IgD-negative memory B cell (primary cell): ENCODE data around the gene IFI30. TPM values are rescaled to one million over a fixed set of nuclear protein-coding genes. Genes with fewer than 3 reads are reported as not detected.
"Not testable (repeated sequence)": the region's sequence is repeated elsewhere in the genome, so short reads cannot be mapped to it uniquely, and the experiment has no call there.

Source experiments
- H3K27ac Mint-ChIP-seq, 3 donors: one replicate each; pipeline ENCODE4 v1.8.0; 2020 to 2022; ENCODE audit warnings: mild to moderate bottlenecking in 3 of 3, mixed read lengths in 3 of 3, moderate library complexity in 1 of 3
- H3K27me3 Mint-ChIP-seq: one replicate; pipeline ENCODE4 v1.8.0; 2021; ENCODE audit warnings: mixed read lengths
- H3K36me3 Mint-ChIP-seq: one replicate; pipeline ENCODE4 v1.8.0; 2020; ENCODE audit warnings: mild to moderate bottlenecking, mixed read lengths
- H3K4me1 Mint-ChIP-seq, 3 donors: one replicate each; pipeline ENCODE4 v1.8.0; 2020 to 2022; ENCODE audit warnings: mixed read lengths in 3 of 3, mild to moderate bottlenecking in 1 of 3
- H3K4me3 Mint-ChIP-seq, 4 donors: one replicate each; pipeline ENCODE4 v1.8.0; 2020 to 2022; ENCODE audit warnings: mild to moderate bottlenecking in 4 of 4, mixed read lengths in 4 of 4, moderate library complexity in 3 of 4
- H3K9me3 Mint-ChIP-seq, 3 donors: one replicate each; pipeline ENCODE4 v1.8.0; 2020 to 2021; ENCODE audit warnings: mixed read lengths in 3 of 3, mild to moderate bottlenecking in 1 of 3
- polyA plus RNA-seq: library from polyadenylated mRNA; unstranded; fragments of 300-500 nt; fragmentation: Illumina TruSeq; gene quantifications from one replicate; pipeline ENCODE4 v1.2.3, GENCODE V29; 2021

The IFI30 gene
- polyA plus RNA-seq, 1 donor from 2014 or later, result 473 TPM

GRCh38 chr19:18159059-18159616 lies 14.5 kb upstream of the IFI30 start:
- H3K27ac Mint-ChIP-seq, result peak overlapping the region in 1 of 3 donors; percentile 39
- peak overlapping the region in 1 of 4 donors; percentile 50 for H3K4me3 Mint-ChIP-seq
- peaks cover 4 to 10% (median 7%) of the 10 kb centered on the region in 3 donors for H3K4me1 Mint-ChIP-seq
- H3K36me3 Mint-ChIP-seq, H3K27me3 Mint-ChIP-seq, H3K9me3 Mint-ChIP-seq: not testable (repeated sequence)

- H3K36me3 Mint-ChIP-seq, result no peaks in the 10 kb centered on the region
- no peaks in the 10 kb centered on the region for H3K9me3 Mint-ChIP-seq
- peak overlapping the region in 2 of 4 donors; percentile 86 to 90 for H3K4me3 Mint-ChIP-seq
- peaks cover 4 to 7% (median 5%) of the 10 kb centered on the region in 3 donors for H3K4me1 Mint-ChIP-seq
- peak overlapping the region in 1 of 3 donors; percentile 76 for H3K27ac Mint-ChIP-seq
- H3K27me3 Mint-ChIP-seq, result no peaks in the 10 kb centered on the region
Measured at GRCh38 chr19:18159810-18160209, 13.8 kb upstream of the IFI30 start.

GRCh38 chr19:18160493-18160970 lies 13.1 kb upstream of the IFI30 start:
- H3K4me1 Mint-ChIP-seq, result peaks cover 3 to 7% (median 5%) of the 10 kb centered on the region in 3 donors
- peak overlapping the region; percentile 60 to 90 (median 78) for H3K4me3 Mint-ChIP-seq
- H3K27me3 Mint-ChIP-seq, result no peaks in the 10 kb centered on the region
- peak overlapping the region in 1 of 3 donors; percentile 76 for H3K27ac Mint-ChIP-seq
- H3K9me3 Mint-ChIP-seq, result no peaks in the 10 kb centered on the region
- no peaks in the 10 kb centered on the region for H3K36me3 Mint-ChIP-seq

- peak overlapping the region in 1 of 3 donors; percentile 76 for H3K27ac Mint-ChIP-seq
- H3K4me1 Mint-ChIP-seq, result peaks cover 3 to 10% (median 8%) of the 10 kb centered on the region in 3 donors
- H3K9me3 Mint-ChIP-seq, result no peaks in the 10 kb centered on the region
- H3K4me3 Mint-ChIP-seq, result peak overlapping the region in 3 of 4 donors; percentile 60 to 86 (median 70)
- H3K36me3 Mint-ChIP-seq, result no peaks in the 10 kb centered on the region
- no peaks in the 10 kb centered on the region for H3K27me3 Mint-ChIP-seq
Measured at GRCh38 chr19:18160971-18161635, 12.5 kb upstream of the IFI30 start.

GRCh38 chr19:18161636-18162002 lies 12.0 kb upstream of the IFI30 start:
- Mint-ChIP-seq H3K9me3 (no peaks in the 10 kb centered on the region), H3K4me1 (peaks cover 3 to 11% (median 10%) of the 10 kb centered on the region in 3 donors), H3K27ac (peak overlapping the region in 1 of 3 donors; percentile 25), H3K4me3 (peak overlapping the region in 2 of 4 donors; percentile 55 to 73), H3K27me3 (no peaks in the 10 kb centered on the region), H3K36me3 (no peaks in the 10 kb centered on the region)

GRCh38 chr19:18164072-18164471 lies 9.5 kb upstream of the IFI30 start:
- peaks cover 2% of the 10 kb centered on the region for H3K27me3 Mint-ChIP-seq
- H3K36me3 Mint-ChIP-seq, result peaks cover 3% of the 10 kb centered on the region
- peaks cover 11 to 21% (median 17%) of the 10 kb centered on the region in 3 donors for H3K4me1 Mint-ChIP-seq
- no peaks in the 10 kb centered on the region for H3K9me3 Mint-ChIP-seq
- H3K4me3 Mint-ChIP-seq, result no peak overlapping the region
- peak overlapping the region in 1 of 3 donors; percentile 36 for H3K27ac Mint-ChIP-seq

- Mint-ChIP-seq H3K36me3 (peaks cover 6% of the 10 kb centered on the region), H3K27ac (peak overlapping the region in 2 of 3 donors; percentile 72 to 79), H3K27me3 (peaks cover 2% of the 10 kb centered on the region), H3K9me3 (no peaks in the 10 kb centered on the region), H3K4me3 (peak overlapping the region in 1 of 4 donors; percentile 98), H3K4me1 (peaks cover 16 to 29% (median 28%) of the 10 kb centered on the region in 3 donors)
Measured at GRCh38 chr19:18165794-18166544, 7.6 kb upstream of the IFI30 start.

- H3K27ac Mint-ChIP-seq, result peak overlapping the region in 1 of 3 donors; percentile 99
- peaks cover 2% of the 10 kb centered on the region for H3K27me3 Mint-ChIP-seq
- H3K4me1 Mint-ChIP-seq, result peaks cover 25 to 38% (median 33%) of the 10 kb centered on the region in 3 donors
- H3K36me3 Mint-ChIP-seq, result peaks cover 6% of the 10 kb centered on the region
- H3K9me3 Mint-ChIP-seq, result no peaks in the 10 kb centered on the region
- peak overlapping the region in 1 of 4 donors; percentile 98 for H3K4me3 Mint-ChIP-seq
Measured at GRCh38 chr19:18167011-18167410, 6.6 kb upstream of the IFI30 start.

- Mint-ChIP-seq H3K27ac (peak overlapping the region; percentile 90 to 99 (median 98)), H3K9me3 (no peaks in the 10 kb centered on the region), H3K4me3 (peak overlapping the region; percentile 76 to 98 (median 90)), H3K36me3 (peaks cover 6% of the 10 kb centered on the region), H3K4me1 (peaks cover 34 to 45% (median 35%) of the 10 kb centered on the region in 3 donors), H3K27me3 (peaks cover 2% of the 10 kb centered on the region)
Measured at GRCh38 chr19:18167975-18168645, 5.5 kb upstream of the IFI30 start.

GRCh38 chr19:18168673-18169381 lies 4.8 kb upstream of the IFI30 start:
- no peaks in the 10 kb centered on the region for H3K9me3 Mint-ChIP-seq
- peaks cover 6% of the 10 kb centered on the region for H3K36me3 Mint-ChIP-seq
- H3K4me3 Mint-ChIP-seq, result peak overlapping the region; percentile 76 to 98 (median 98)
- H3K27ac Mint-ChIP-seq, result peak overlapping the region; percentile 98 to 99 (median 99)
- H3K27me3 Mint-ChIP-seq, result peaks cover 2% of the 10 kb centered on the region
- peaks cover 35 to 47% (median 36%) of the 10 kb centered on the region in 3 donors for H3K4me1 Mint-ChIP-seq

GRCh38 chr19:18170714-18171255 lies 2.8 kb upstream of the IFI30 start:
- peaks cover 37 to 49% (median 38%) of the 10 kb centered on the region in 3 donors for H3K4me1 Mint-ChIP-seq
- H3K27ac Mint-ChIP-seq, result peak overlapping the region; percentile 98 to 99 (median 99)
- peak overlapping the region; percentile 76 to 98 (median 98) for H3K4me3 Mint-ChIP-seq
- no peaks in the 10 kb centered on the region for H3K9me3 Mint-ChIP-seq
- H3K27me3 Mint-ChIP-seq, result peaks cover 2% of the 10 kb centered on the region
- H3K36me3 Mint-ChIP-seq, result peaks cover 10% of the 10 kb centered on the region

GRCh38 chr19:18171605-18172327 lies 1.8 kb upstream of the IFI30 start:
- Mint-ChIP-seq H3K9me3 (no peaks in the 10 kb centered on the region), H3K36me3 (peaks cover 13% of the 10 kb centered on the region), H3K27me3 (peaks cover 2% of the 10 kb centered on the region), H3K4me3 (peak overlapping the region; percentile 76 to 99 (median 98)), H3K27ac (peak overlapping the region; percentile 98 to 99 (median 99)), H3K4me1 (peaks cover 34 to 52% (median 44%) of the 10 kb centered on the region in 3 donors)

- Mint-ChIP-seq H3K9me3 (no peaks in the 10 kb centered on the region), H3K4me1 (peaks cover 34 to 56% (median 48%) of the 10 kb centered on the region in 3 donors), H3K27me3 (peaks cover 2% of the 10 kb centered on the region), H3K27ac (peak overlapping the region; percentile 98 to 99 (median 99)), H3K36me3 (peaks cover 18% of the 10 kb centered on the region), H3K4me3 (peak overlapping the region; percentile 95 to 99 (median 98))
Measured at GRCh38 chr19:18172331-18173053, 1.1 kb upstream of the IFI30 start.
